Suprapubic skin (tissue), 3 donors: Measurements from ENCODE around the gene VWCE.

Experiments
- POLR2A ChIP-seq, 2 donors: fragments of 450-650 bp; IDR thresholded peaks; one replicate each; pipeline ENCODE4 v1.6.1; 2017; ENCODE audit warnings: antibody characterized with exemption in 2 of 2, mild to moderate bottlenecking in 2 of 2, moderate library complexity in 2 of 2
- TF ChIP-seq, protein P1 (sequence below), 2 donors: fragments of 200-600 bp in 1 of 2; fragments of 450-650 bp in 1 of 2; sonication (generic) in 1 of 2; IDR thresholded peaks; one replicate each; pipeline ENCODE4 v1.5.1; 2016 to 2019; ENCODE audit warnings: antibody characterized with exemption in 2 of 2, mild to moderate bottlenecking in 1 of 2, moderate library complexity in 1 of 2

DNA sequence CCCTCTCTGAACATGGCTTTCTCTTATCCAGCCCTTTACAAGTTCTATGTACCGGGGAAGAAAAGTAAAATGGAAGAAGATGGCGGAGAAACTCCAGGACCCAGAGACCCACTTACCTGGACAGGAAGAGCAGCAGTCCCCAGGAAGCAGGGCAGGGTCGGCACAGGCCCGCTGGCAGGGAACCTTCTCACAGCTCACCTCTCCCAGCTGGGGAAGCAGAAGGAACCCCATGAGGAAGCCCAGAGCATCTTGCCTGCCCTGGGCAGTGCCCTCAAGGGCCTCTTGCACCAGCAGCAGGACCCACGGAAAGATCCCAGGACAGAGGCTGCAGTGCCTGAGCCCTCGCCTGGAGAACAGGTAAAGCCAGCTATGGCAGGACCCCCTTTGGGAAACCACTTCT, 30.7 kb downstream of the VWCE start:
- TF ChIP-seq POLR2A (IDR thresholded peaks at IDR 0.05), result no peak
- TF ChIP-seq, protein P1, sequence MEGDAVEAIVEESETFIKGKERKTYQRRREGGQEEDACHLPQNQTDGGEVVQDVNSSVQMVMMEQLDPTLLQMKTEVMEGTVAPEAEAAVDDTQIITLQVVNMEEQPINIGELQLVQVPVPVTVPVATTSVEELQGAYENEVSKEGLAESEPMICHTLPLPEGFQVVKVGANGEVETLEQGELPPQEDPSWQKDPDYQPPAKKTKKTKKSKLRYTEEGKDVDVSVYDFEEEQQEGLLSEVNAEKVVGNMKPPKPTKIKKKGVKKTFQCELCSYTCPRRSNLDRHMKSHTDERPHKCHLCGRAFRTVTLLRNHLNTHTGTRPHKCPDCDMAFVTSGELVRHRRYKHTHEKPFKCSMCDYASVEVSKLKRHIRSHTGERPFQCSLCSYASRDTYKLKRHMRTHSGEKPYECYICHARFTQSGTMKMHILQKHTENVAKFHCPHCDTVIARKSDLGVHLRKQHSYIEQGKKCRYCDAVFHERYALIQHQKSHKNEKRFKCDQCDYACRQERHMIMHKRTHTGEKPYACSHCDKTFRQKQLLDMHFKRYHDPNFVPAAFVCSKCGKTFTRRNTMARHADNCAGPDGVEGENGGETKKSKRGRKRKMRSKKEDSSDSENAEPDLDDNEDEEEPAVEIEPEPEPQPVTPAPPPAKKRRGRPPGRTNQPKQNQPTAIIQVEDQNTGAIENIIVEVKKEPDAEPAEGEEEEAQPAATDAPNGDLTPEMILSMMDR (IDR thresholded peaks at IDR 0.05), result no peak
